ENCODE measurements around the gene MID1IP1.
A peak's percentile ranks its signal among the peaks of the same experiment; 100 is the strongest.

Gene MID1IP1

DNA sequence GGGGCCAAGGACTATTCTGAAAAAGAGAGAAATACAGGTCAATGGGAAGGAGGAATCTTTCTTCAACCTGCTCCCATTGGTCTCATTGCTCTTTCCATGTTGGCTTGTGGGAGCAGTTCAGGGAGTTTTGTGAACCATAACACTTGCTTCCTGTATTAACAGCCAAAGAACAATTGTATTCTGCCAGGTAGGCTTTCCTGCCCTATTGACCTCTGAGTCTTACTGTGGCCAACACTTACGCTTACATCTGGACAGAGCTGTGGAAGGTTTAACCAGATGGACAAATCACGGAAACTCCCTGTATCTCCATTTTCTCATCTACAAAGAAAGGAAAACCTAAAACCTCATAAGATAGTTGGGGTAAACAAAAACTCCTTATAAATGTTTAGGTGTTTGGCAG, 30.7 kb downstream of the MID1IP1 start:
- Histone ChIP-seq H3K9me3 (no peaks in the 10 kb centered on the region), H3K4me3 (no peak overlapping the region), H3K36me3 (replicated peaks) (no peaks in the 10 kb centered on the region), H3K27me3 (ENCODE audit: low read depth) (peaks cover 11% of the 10 kb centered on the region; the same call in 1 of the 2 replicates), H3K4me1 (no peaks in the 10 kb centered on the region)
- no peak for DNase-seq (ENCODE audit: low spot score in 2 of 2)
- in situ Hi-C loops (cut with MboI; ENCODE audit: low sequenced_read_pairs): no loop called here

DNA sequence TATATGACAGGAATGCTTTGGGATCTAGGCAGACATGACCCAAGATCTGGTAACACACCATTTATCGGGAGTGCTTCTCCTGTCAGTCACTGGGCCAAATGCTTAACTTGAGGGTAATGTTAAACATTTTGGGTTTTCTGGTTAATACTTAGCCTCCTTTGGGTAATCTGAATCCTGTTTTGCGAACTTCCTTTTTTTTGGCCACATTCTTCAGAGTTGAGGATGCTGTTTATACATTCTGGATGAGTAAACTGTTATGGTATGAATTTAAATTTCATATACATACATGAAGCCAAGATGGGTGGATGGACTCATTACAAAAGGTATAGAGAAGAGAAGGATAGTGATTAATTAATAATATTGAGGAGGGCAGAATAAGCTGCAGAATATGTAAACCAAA, 36.1 kb downstream of the MID1IP1 start:
- Histone ChIP-seq H3K36me3 (replicated peaks) (no peaks in the 10 kb centered on the region), H3K4me3 (no peak overlapping the region), H3K27me3 (ENCODE audit: low read depth) (peaks cover 5% of the 10 kb centered on the region), H3K9me3 (no peaks in the 10 kb centered on the region), H3K4me1 (peaks cover 14% of the 10 kb centered on the region)
- no peak for DNase-seq (ENCODE audit: low spot score in 2 of 2)
- in situ Hi-C loops (cut with MboI; ENCODE audit: low sequenced_read_pairs): no loop called here

DNA sequence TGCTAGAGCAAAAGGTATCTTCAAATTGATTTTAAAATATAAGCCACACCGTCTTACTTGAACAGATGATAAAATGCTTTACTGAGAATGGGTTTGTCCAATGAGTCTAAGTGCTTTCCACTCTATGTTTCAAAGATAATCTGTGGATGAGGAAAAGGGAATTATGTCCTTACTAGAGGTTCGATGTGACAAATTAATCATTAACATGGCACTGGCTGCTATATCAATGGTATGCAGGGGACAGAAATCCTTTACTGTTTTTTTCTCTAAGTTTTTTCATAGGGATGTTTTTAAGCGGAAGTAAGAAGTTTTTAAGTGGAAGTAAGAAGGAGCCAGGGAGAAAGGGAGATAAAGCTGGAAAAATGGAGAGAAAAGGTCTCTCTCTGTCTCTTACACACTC, 38.0 kb downstream of the MID1IP1 start:
- DNase-seq (ENCODE audit: low spot score in 2 of 2): no peak
- Histone ChIP-seq H3K4me1 (peaks cover 14% of the 10 kb centered on the region), H3K36me3 (replicated peaks) (no peaks in the 10 kb centered on the region), H3K27me3 (ENCODE audit: low read depth) (peaks cover 5% of the 10 kb centered on the region), H3K4me3 (no peak overlapping the region), H3K9me3 (no peaks in the 10 kb centered on the region)
- in situ Hi-C loops (cut with MboI; ENCODE audit: low sequenced_read_pairs): no loop called here

DNA sequence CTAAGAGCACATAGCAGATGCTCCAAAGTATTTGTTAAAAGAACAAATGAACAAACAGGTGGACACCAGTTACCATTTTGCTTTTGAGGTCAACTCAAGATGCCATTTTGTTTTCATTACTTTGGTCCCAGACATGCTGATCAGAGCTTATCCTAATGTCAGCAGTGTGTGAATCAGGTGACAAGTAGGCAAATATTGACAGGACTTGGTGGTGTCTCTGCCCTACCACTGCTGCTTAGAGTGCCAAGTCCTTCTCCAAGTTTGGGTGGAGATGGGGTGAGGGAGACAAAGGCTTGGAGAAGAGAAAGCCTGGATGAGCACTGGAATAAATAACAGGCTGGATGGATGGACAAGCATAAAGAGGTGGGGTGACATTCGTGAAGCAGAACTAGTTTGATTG, 38.7 kb downstream of the MID1IP1 start:
- H3K9me3 ChIP-seq: no peaks in the 10 kb centered on the region
- no peak for DNase-seq (ENCODE audit: low spot score in 2 of 2)
- peaks cover 5% of the 10 kb centered on the region for H3K27me3 ChIP-seq (ENCODE audit: low read depth)
- H3K4me1 ChIP-seq: peaks cover 16% of the 10 kb centered on the region
- in situ Hi-C loops (cut with MboI; ENCODE audit: low sequenced_read_pairs): no loop called here
- H3K4me3 ChIP-seq: no peak overlapping the region
- no peaks in the 10 kb centered on the region for H3K36me3 ChIP-seq (replicated peaks)

DNA sequence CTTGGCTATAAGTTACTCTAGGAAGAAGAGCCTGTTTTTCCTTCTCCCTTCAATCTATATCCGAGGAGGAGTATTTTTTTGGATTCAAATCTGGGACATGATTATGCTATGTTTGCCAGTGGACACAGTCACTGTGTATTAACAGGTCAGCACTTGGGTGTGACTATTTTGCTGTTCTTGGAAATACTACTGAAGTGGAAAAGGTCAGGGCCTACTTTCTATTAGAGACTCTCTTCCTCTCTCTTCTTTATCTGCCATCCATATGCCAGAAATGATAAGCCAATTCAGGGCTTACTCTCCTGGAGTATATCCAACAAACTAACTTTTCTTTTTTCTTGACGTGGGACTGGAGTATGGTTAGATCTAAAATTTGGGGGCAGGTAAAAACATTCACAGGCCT, 40.5 kb downstream of the MID1IP1 start:
- Histone ChIP-seq H3K4me1 (peaks cover 23% of the 10 kb centered on the region), H3K27me3 (ENCODE audit: low read depth) (peaks cover 5% of the 10 kb centered on the region), H3K4me3 (no peak overlapping the region), H3K9me3 (no peaks in the 10 kb centered on the region), H3K36me3 (replicated peaks) (no peaks in the 10 kb centered on the region)
- in situ Hi-C loops (cut with MboI; ENCODE audit: low sequenced_read_pairs): no loop called here
- DNase-seq (ENCODE audit: low spot score in 2 of 2): no peak

DNA sequence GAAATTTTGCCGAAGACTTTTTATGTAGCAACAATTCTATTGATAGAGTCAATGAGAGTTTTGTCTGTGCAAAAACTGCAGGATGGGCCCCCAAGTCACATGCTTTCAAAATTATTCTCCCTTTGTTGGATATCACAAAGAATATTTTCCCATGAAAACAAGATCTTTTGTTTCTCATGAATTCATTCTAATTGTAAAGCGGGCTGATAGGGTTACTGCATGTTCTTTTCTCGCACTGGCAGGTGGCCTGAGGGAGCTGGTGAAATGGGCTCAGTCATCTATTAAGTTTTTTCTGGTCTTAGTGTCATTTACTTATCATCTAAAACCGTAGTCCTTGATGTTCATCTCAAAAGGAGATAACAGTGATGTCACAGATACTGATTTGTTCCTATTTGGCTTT, 44.2 kb downstream of the MID1IP1 start:
- H3K4me3 ChIP-seq: no peak overlapping the region
- H3K9me3 ChIP-seq: no peaks in the 10 kb centered on the region
- no peaks in the 10 kb centered on the region for H3K27me3 ChIP-seq (ENCODE audit: low read depth)
- peak; percentile 28 to 39 for DNase-seq (ENCODE audit: low spot score in 2 of 2)
- in situ Hi-C loops (cut with MboI; ENCODE audit: low sequenced_read_pairs): no loop called here
- H3K4me1 ChIP-seq: peaks cover 21% of the 10 kb centered on the region
- no peaks in the 10 kb centered on the region for H3K36me3 ChIP-seq (replicated peaks)

DNA sequence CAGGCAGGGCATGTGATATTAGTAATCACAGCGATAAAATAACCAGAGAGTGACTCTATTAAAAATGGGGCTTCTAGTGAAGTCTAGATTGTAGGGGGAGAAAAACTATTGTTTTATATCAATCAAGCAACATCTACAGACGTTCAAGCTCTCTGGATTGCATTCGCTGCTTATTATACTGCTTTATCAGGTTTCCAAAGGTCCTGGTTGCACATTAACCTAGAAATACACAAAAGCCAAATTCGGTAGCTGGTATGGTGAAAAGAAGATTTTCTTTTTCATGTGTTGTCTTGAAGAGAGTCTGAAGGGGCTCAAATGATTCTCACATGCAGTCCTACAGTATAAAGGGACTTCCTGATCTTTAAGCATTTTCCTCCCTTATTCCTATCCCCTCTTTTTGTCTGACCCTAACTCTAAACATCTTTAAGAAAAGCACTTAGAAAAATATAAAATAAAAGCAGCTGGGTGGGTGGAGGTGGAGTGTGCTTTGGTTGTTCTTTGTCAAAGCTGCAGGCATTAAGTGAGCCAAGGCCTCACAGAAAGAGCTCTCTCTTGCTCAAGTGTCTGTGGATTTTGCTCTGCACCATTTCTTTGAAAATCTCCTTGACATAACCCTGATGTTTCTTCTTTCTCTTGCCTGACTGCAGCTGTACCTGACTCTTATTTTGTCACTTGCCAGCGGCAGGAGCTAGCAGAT, 46.1 kb downstream of the MID1IP1 start:
- in situ Hi-C loops (cut with MboI; ENCODE audit: low sequenced_read_pairs): no loop called here
- no peak overlapping the region for H3K4me3 ChIP-seq
- no peaks in the 10 kb centered on the region for H3K9me3 ChIP-seq
- H3K4me1 ChIP-seq: peaks cover 14% of the 10 kb centered on the region
- DNase-seq (ENCODE audit: low spot score in 2 of 2): no peak
- H3K36me3 ChIP-seq (replicated peaks): no peaks in the 10 kb centered on the region
- no peaks in the 10 kb centered on the region for H3K27me3 ChIP-seq (ENCODE audit: low read depth)

DNA sequence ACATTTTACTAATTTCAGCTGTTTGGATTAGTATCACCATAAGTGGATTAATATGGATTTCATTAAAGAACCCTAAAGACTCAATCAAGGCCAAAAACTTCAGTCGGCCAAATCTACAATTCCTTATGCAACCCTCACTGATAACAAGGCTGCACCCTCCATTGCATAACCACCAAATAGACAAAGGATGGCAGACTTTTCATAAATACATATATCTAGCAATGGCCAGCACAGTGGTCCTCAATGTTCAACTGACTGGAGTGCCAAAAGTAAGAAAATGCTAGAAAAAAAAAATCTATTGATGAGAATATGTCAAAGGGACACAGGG, 46.6 kb downstream of the MID1IP1 start:
- peaks cover 14% of the 10 kb centered on the region for H3K4me1 ChIP-seq
- H3K27me3 ChIP-seq (ENCODE audit: low read depth): no peaks in the 10 kb centered on the region
- no peak overlapping the region for H3K4me3 ChIP-seq
- H3K9me3 ChIP-seq: no peaks in the 10 kb centered on the region
- no peaks in the 10 kb centered on the region for H3K36me3 ChIP-seq (replicated peaks)
- no peak for DNase-seq (ENCODE audit: low spot score in 2 of 2)
- in situ Hi-C loops (cut with MboI; ENCODE audit: low sequenced_read_pairs): no loop called here

DNA sequence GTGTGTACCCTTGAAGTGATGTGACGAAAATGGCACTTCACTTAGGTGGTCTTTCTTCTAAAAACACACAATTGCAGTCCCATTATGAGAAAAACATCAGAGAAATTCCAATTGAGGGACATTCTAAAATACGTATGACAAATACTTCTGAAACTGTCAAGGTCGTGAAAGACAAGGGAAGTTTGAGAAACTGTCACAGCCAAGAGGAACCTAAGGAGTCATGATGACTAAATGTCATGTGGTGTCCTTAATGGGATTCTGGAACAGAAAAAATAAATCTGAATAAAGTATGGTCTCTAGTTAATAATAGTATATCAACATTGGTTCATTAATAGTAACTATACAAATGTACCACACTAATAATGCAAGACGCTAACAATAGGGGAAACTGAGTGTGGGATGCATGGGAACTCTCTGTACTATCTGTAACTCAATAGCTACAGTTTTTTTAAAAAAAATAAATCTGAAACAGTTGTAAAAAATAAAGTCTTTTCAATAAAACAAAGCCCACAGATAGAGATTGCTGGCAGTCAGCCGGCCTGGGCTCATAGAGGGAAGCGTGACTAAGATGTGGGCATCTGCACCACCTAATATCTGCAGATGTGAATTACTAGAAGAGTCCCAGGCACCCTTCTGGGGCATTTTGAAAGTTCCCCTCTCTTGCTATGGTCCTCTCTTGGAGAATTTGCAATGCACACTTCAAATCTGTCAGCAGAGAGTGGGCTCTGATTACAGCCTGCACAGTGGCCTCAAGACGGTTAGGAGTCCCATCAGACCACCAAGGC, 47.6 kb downstream of the MID1IP1 start:
- no peaks in the 10 kb centered on the region for H3K27me3 ChIP-seq (ENCODE audit: low read depth)
- no peak for DNase-seq (ENCODE audit: low spot score in 2 of 2)
- no peaks in the 10 kb centered on the region for H3K9me3 ChIP-seq
- in situ Hi-C loops (cut with MboI; ENCODE audit: low sequenced_read_pairs): no loop called here
- peaks cover 14% of the 10 kb centered on the region for H3K4me1 ChIP-seq
- H3K4me3 ChIP-seq: no peak overlapping the region
- H3K36me3 ChIP-seq (replicated peaks): no peaks in the 10 kb centered on the region

DNA sequence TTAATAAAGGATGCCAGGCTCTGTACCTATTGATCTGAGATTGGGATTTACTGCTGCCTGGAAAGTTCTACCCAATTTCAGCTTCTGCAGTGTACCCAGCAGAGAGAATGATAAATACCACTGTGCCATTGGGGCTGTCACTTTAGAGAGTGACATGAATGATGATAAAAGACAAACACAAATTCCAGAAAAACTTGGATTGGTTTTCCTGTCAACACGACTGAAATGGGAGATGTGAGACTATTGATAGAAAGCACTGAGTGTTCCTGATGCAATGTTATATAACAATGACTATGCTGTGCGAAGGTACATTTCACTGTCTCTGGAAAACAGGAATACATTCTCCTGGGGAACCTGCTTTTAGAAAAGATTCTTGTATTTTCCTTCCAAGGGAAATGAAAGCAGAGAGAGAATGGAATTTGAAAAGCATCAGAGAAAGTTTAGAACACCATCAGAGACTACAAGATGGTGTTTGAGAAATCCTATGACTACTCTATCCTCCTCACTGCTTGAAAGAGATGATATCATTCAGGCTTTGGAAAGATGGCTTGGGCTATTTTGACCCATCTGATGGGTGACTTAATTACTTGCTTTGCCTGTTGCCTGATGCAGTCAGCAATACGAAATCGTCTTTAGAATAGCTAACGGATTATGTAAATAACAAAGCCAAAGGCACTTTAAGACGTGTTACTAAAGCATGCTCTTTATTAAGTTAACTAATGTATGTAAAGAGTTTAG, 49.7 kb downstream of the MID1IP1 start:
- no peaks in the 10 kb centered on the region for H3K36me3 ChIP-seq (replicated peaks)
- H3K9me3 ChIP-seq: no peaks in the 10 kb centered on the region
- H3K27me3 ChIP-seq (ENCODE audit: low read depth): no peaks in the 10 kb centered on the region
- in situ Hi-C loops (cut with MboI; ENCODE audit: low sequenced_read_pairs): no loop called here
- H3K4me1 ChIP-seq: peaks cover 4% of the 10 kb centered on the region; the same call in 1 of the 2 replicates
- DNase-seq (ENCODE audit: low spot score in 2 of 2): peak in 1 of 2 experiments; percentile 50
- H3K4me3 ChIP-seq: no peak overlapping the region

DNA sequence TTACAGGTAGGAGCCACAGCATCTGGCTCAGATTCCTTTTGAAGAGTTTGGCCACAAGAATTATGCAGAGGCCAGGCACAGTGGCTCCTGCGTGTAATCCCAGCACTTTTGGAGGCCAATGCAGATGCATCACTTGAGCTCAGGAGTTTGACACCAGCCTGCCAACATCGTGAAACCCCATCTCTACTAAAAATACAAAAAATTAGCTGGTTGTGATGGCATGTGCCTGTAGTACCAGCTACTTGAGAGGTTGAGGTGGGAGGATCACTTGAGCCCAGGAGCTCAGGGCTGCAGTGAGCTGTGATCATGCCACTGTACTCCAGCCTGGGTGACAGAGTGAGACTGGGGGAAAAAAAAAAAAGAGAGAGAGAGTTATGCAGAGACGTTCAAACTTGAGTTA, 53.0 kb downstream of the MID1IP1 start:
- DNase-seq (ENCODE audit: low spot score in 2 of 2): no peak
- H3K36me3 ChIP-seq (replicated peaks): no peaks in the 10 kb centered on the region
- no peak overlapping the region for H3K4me3 ChIP-seq
- in situ Hi-C loops (cut with MboI; ENCODE audit: low sequenced_read_pairs): no loop called here
- H3K4me1 ChIP-seq: peaks cover 4% of the 10 kb centered on the region; the same call in 1 of the 2 replicates
- no peaks in the 10 kb centered on the region for H3K9me3 ChIP-seq
- H3K27me3 ChIP-seq (ENCODE audit: low read depth): no peaks in the 10 kb centered on the region
